Lung (tissue), 12 donors: ENCODE measurements around the gene CRB2. TPM values are rescaled to one million over a fixed set of nuclear protein-coding genes. Genes with fewer than 3 reads are reported as not detected.

ENCODE experiments used
- ATAC-seq: fragments of 200-7000 bp; cut with Tn5 transposase; one replicate; pipeline ENCODE4 v1.9.1; 2020; ENCODE audit warnings: moderate number of reproducible peaks; ENCODE audit not compliant: insufficient read depth, low FRiP score
- DNase-seq, 3 donors: peaks; one replicate each; pipeline ENCODE4 v3.0.0-alpha.2; 2013 to 2017
- H3K27ac ChIP-seq, 2 donors: one replicate each; pipeline ENCODE4 v1.5.1; 2013; ENCODE audit warnings: mild to moderate bottlenecking in 2 of 2, moderate library complexity in 2 of 2, control low read depth in 1 of 2, inconsistent platforms in 1 of 2, low read depth in 1 of 2, low read length in 1 of 2
- H3K27me3 ChIP-seq, 3 donors: one replicate each; pipeline ENCODE4 v1.5.1; 2013; ENCODE audit warnings: low read length in 2 of 3; ENCODE audit not compliant: control insufficient read depth in 3 of 3, insufficient read depth in 3 of 3
- H3K36me3 ChIP-seq, 4 donors: one replicate each; pipeline ENCODE4 v1.5.1; 2013; ENCODE audit warnings: low read length in 4 of 4, mild to moderate bottlenecking in 1 of 4, moderate library complexity in 1 of 4; ENCODE audit not compliant: control insufficient read depth in 4 of 4, insufficient read depth in 4 of 4
- H3K4me1 ChIP-seq, 5 donors: one replicate each; pipeline ENCODE4 v1.5.1; 2013; ENCODE audit warnings: low read length in 5 of 5, mild to moderate bottlenecking in 2 of 5, moderate library complexity in 1 of 5; ENCODE audit not compliant: control insufficient read depth in 5 of 5, insufficient read depth in 5 of 5
- H3K4me3 ChIP-seq: one replicate; pipeline ENCODE4 v1.5.1; 2013; ENCODE audit warnings: mild to moderate bottlenecking, control low read depth, moderate library complexity
- H3K9ac ChIP-seq, 2 donors: one replicate each; pipeline ENCODE4 v1.5.1; 2013; ENCODE audit warnings: low read length in 2 of 2, control low read depth in 1 of 2; ENCODE audit not compliant: insufficient read depth in 1 of 2
- H3K9me3 ChIP-seq, 4 donors: one replicate each; pipeline ENCODE4 v1.5.1; 2013; ENCODE audit warnings: low read length in 3 of 4, mild to moderate bottlenecking in 1 of 4, moderate library complexity in 1 of 4; ENCODE audit not compliant: control insufficient read depth in 4 of 4, insufficient read depth in 3 of 4
- CTCF ChIP-seq: IDR thresholded peaks from 2 replicates; pipeline ENCODE4 v1.5.1; 2012; ENCODE audit warnings: mild to moderate bottlenecking; ENCODE audit errors: control extremely low read depth, extremely low read depth
- WGBS, 2 donors: extraction: QIAGEN DNeasy Blood & Tissue Kit; methylation state at CpG; one replicate each; pipeline ENCODE4 v1.1.7; 2013; 5-methylcytosine and 5-hydroxymethylcytosine counted together
- polyA plus RNA-seq, 2 donors: library from polyadenylated mRNA; stranded (reverse); fragments of 200-250 nt; gene quantifications; one replicate each; pipeline ENCODE4 v1.2.1, GENCODE V29; 2013
- total RNA-seq, 2 donors: library from RNA; depleted of rRNA in 1 of 2; stranded (reverse); fragments of >200 nt in 1 of 2; gene quantifications; one replicate each; pipeline ENCODE4 v1.2.1, GENCODE V29; 2014 to 2021
- donor health status: control.
- donor health status: control.
- donor health status: Bipolar disorder and iron deficiency.
- donor health status: healthy.
- donor health status: DM: yes; HTN: yes; CAD: no.

Gene CRB2
- total and polyA plus RNA-seq, 4 donors, result 0.01 to 0.34 (median 0.21) TPM

DNA sequence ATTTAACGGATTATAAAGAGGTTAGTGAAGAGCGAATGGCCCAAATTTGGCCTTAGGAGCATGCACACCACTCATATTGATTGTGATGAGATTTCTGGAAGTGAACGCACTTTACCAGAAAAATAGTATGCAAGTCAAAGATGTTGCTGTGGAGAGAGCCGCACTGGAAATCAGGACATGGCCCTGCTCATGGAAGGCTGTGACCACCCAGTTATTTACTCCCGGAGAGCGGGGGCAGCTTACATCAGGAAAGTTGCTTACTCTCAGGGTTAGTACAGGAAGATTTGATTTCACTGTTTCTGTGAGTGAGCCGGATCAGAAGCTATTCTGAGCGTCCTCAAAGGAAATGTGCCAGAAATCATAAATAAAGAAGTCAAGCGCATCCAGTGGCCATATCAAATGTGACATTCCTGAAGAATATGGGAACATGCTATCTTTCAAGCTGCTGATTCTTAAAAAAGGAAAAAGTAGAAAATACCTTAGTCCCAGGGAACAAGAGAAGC is 44.7 kb upstream of the CRB2 start:
- WGBS, 2 donors, result 69 to 75% methylated on average over 9 of the region's 9 CpGs
- Histone ChIP-seq H3K9ac (no peak overlapping the region), H3K36me3 (no peaks in the 10 kb centered on the region), H3K27me3 (no peaks in the 10 kb centered on the region), H3K4me3 (no peak overlapping the region), H3K9me3 (no peaks in the 10 kb centered on the region), H3K4me1 (peaks cover 0 to 2% (median 0%) of the 10 kb centered on the region in 5 donors), H3K27ac (no peak overlapping the region)
- DNase-seq (no peak), ATAC-seq (no peak)
- TF ChIP-seq CTCF, result no peak

DNA sequence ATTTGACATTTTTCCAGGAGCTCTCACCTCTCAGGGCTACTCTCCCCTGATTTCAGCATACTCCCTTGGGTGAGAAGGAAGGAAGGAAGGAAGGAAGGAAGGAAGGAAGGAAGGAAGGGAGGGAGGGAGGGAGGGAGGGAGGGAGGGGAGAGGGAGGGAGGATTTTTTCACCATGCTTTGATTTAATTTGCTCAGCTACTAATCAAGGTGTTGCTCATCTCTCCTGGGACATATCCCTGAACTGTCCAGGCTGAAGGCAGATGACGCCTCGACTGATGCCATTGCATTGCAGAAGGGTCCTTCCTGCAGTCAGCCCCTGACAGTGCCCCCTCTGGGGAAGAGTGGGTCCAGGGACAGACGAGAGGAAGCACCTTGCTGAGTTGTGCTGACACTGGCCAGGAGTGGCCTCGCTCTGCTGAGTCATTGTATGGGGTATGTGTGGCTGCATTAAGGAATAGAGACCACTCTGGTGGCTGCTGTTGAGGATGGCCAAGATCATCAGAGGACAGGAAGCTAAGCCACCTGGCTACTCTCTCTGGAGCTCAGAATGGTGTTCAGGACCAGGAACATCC is 43.6 kb upstream of the CRB2 start:
- Histone ChIP-seq H3K9me3 (no peaks in the 10 kb centered on the region), H3K4me1 (peaks cover 0 to 2% (median 0%) of the 10 kb centered on the region in 5 donors), H3K9ac (no peak overlapping the region), H3K27ac (no peak overlapping the region), H3K4me3 (no peak overlapping the region), H3K27me3 (no peaks in the 10 kb centered on the region), H3K36me3 (no peaks in the 10 kb centered on the region)
- TF ChIP-seq CTCF, result no peak
- ATAC-seq (no peak), DNase-seq (no peak)
- 52 to 78% methylated on average over 4 of the region's 4 CpGs for WGBS, 2 donors

GRCh38 chr9:123314617-123315016 is 41.4 kb upstream of the CRB2 start:
- Histone ChIP-seq H3K4me3 (no peak overlapping the region), H3K27me3 (no peaks in the 10 kb centered on the region), H3K9me3 (no peaks in the 10 kb centered on the region), H3K36me3 (no peaks in the 10 kb centered on the region), H3K4me1 (peaks cover 0 to 17% (median 8%) of the 10 kb centered on the region in 5 donors), H3K9ac (no peak overlapping the region), H3K27ac (no peak overlapping the region)
- 97 to 99% methylated on average over 6 of the region's 6 CpGs for WGBS, 2 donors
- no peak for TF ChIP-seq CTCF
- ATAC-seq (no peak), DNase-seq (peak in 1 of 3 donors; percentile 2)

DNA sequence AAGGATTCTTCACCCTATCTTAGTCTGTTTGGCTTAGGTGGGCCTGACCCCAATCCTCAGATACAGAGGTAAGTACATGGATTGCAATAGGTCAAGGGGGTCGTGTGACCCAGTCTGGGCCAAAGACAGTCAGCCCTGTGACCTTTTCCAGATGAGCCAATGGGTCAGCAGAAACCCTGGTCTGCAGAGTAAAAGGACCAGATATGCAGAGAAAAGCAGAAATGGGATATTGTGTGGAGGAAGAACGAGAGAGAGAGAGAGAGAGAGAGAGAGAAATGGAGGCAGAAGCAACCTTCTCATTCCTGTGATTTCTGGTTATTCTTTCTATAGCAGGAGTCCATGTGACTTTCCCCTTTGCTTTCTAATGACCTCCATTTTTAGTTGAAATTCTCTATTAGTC is 40.4 kb upstream of the CRB2 start:
- 80 to 83% methylated on average over 2 of the region's 2 CpGs for WGBS, 2 donors

More for the DNA sequence above, 40.4 kb upstream of the CRB2 start:
- Histone ChIP-seq H3K36me3 (no peaks in the 10 kb centered on the region), H3K27me3 (no peaks in the 10 kb centered on the region), H3K9me3 (no peaks in the 10 kb centered on the region), H3K4me1 (peaks cover 0 to 23% (median 8%) of the 10 kb centered on the region in 5 donors), H3K27ac (no peak overlapping the region), H3K9ac (no peak overlapping the region), H3K4me3 (no peak overlapping the region)
- DNase-seq, result peak in 1 of 3 donors; percentile 3
- TF ChIP-seq CTCF, result no peak
- ATAC-seq, result no peak
